Retinal pigment epithelial cell (primary cell): ENCODE results near the gene NME9.

Experiments used
- DNase-seq: peaks from one replicate; pipeline ENCODE4 v3.0.0-alpha.2; 2010; ENCODE audit warnings: low read depth
- H3K4me3 ChIP-seq: 2 replicates; pipeline ENCODE4 v1.5.1; 2011; ENCODE audit warnings: mild to moderate bottlenecking, low read length, control low read depth, moderate library complexity
- TF ChIP-seq, protein P1 (sequence below): conservative IDR thresholded peaks from 2 replicates; pipeline ENCODE4 v1.5.1; 2011; ENCODE audit warnings: low read depth, low read length, control low read depth, inconsistent platforms

NME9 gene

DNA sequence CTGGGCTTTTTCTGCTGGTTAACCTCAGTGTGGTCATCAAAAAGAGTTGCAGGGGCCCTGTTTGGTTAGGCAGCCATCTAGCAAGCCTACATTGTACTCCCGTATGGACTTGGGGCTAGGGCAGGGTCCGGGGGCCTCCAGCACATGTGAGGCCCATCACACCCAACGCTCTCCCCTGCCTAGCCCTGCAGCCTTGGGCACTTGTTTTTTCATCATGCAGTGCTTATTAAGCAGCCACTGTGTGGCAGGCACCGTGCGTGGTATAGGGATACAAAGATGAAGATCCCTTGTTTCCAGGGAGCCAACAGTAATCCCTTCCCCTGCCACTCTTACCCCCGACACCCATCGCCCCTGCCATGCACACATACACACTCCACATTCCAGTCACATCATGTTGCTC is 32.9 kb upstream of the NME9 start:
- no peak overlapping the region for H3K4me3 ChIP-seq
- TF ChIP-seq, protein P1, sequence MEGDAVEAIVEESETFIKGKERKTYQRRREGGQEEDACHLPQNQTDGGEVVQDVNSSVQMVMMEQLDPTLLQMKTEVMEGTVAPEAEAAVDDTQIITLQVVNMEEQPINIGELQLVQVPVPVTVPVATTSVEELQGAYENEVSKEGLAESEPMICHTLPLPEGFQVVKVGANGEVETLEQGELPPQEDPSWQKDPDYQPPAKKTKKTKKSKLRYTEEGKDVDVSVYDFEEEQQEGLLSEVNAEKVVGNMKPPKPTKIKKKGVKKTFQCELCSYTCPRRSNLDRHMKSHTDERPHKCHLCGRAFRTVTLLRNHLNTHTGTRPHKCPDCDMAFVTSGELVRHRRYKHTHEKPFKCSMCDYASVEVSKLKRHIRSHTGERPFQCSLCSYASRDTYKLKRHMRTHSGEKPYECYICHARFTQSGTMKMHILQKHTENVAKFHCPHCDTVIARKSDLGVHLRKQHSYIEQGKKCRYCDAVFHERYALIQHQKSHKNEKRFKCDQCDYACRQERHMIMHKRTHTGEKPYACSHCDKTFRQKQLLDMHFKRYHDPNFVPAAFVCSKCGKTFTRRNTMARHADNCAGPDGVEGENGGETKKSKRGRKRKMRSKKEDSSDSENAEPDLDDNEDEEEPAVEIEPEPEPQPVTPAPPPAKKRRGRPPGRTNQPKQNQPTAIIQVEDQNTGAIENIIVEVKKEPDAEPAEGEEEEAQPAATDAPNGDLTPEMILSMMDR, result no peak
- no peak for DNase-seq

DNA sequence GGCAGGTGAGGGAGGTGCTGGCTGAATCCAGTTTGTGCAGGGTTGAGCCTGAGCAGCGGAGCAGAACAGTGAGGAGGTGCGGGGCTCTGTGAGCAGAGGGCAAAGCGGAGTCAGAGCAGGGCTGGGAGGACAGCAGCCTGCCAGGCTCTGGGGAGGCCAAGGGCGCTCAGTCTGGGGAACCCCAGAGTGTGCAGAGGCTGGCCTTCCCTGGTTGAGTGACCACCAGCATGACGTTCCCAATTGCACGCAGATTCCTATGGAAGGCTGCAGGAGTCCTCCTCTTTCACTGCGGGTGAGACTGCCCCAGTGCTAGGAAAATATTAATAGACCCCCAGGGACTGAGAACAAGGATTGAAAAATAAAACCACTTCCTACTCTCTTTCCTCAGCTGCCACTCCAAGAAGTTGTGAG is 31.9 kb upstream of the NME9 start:
- H3K4me3 ChIP-seq, result no peak overlapping the region
- no peak for DNase-seq
- TF ChIP-seq, protein P1, result no peak

DNA sequence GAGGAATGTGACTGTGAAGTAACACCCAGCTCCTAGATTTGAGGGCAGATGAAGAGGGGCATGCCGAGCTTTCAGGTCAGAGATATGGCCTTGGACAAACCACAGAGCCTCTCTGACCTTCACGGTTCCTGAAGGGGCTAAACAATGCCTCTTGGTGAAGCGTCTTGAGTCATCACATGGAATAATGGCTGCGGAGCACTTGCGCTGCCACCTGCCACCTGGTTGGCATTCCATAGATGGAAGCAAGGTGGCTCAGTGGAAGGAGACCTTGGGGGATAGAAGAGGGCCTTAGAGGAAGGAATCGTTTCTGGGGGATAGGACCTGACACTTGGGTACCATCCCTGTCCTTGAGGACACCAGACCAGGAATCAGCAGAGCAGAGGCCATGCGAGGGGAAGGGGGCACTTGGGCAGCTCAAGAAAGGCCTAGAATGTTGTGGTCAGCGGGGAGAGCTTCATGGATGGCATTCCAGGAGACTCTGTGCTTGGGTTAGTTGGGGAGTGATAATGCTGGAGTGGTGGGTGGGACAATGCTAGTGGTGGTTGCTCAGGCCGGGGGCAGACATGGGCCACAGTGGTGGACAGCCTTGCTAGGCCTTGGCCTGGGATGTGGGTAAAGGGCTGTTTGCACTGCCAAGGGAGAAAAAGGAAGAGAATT is 31.3 kb upstream of the NME9 start:
- DNase-seq, result no peak
- no peak overlapping the region for H3K4me3 ChIP-seq
- TF ChIP-seq, protein P1, result no peak

DNA sequence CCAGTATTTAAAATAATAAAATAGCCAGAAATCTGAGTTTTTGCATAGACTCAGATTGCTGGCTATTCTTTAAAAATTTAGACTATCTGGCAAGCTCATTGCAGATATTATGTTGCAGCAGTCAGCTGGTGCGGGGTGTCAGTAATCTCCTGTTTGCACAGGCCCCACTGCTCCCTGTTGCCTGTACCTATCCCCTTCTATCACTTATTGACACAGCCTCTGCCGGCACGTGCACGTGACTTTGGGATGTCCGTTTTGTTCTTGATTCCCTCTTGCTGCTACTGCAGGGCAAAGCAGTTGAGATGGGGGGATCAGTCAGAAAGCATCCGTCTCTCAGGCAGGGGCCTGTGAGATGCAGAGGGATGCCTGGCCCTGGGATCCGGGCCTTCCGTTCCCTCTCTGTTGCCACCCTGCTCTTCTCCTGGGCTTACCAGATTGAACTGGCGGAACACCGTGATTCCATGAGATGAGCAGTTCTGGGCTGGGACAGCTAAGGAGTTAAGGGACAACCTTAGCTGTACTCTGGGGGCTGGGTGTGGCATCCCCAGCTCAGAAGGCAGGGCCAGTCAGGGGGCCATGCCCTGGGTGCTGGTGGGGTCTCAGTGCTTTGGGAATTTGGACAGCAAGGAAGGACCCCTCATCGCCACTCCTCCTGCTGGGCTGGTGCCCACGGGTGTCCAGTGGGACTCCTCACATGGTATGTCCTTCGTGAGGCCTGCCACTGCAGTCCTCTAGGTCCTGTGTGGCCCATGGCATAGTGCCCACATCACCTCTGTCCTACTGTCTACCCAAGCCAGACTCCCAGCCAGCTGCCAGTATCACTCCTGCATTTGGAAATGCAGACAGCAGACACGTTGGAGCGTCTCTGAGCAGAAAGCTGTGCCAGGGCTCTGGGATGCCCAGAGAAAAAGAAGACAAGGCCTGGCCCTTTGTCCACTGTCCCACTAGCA is 30.5 kb upstream of the NME9 start:
- TF ChIP-seq, protein P1, result no peak
- no peak for DNase-seq
- no peak overlapping the region for H3K4me3 ChIP-seq

DNA sequence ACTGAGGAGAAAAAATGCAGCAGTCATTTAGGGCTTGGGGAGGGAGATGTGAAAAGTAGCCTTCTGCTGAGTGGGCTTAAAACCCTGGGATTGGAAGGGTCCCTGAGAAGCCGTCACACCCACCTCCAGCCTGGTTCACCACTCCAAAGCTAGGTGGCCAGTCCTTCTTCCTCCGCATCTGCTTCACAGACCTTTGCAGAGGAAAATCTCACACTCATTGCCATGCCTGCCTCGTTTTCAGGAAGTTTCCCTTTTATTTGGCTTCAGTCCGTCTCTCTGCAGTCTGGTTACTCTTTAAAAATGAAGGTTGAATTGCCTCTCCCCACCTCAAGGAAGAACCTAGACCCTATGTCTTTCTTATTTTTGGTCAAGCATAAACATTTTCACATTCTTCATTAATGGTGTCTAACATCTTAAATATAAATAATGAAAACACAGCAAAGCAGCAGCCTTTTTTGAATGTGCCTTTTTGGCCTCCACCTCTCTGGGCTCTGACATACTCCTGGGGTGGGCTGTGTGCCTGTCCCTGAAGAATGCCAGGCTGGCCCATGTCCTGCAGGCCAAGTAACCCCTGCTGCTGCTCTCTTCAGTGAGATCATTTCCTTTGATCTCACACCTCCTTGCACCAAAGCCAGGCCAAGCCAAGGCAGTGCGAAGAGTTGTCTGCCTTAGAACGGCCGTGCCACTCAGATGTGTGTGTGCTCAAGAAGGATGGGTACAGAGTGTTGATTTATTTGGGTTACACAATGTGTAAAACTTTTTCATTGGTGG is 29.7 kb upstream of the NME9 start:
- TF ChIP-seq, protein P1, result no peak
- no peak overlapping the region for H3K4me3 ChIP-seq
- no peak for DNase-seq

DNA sequence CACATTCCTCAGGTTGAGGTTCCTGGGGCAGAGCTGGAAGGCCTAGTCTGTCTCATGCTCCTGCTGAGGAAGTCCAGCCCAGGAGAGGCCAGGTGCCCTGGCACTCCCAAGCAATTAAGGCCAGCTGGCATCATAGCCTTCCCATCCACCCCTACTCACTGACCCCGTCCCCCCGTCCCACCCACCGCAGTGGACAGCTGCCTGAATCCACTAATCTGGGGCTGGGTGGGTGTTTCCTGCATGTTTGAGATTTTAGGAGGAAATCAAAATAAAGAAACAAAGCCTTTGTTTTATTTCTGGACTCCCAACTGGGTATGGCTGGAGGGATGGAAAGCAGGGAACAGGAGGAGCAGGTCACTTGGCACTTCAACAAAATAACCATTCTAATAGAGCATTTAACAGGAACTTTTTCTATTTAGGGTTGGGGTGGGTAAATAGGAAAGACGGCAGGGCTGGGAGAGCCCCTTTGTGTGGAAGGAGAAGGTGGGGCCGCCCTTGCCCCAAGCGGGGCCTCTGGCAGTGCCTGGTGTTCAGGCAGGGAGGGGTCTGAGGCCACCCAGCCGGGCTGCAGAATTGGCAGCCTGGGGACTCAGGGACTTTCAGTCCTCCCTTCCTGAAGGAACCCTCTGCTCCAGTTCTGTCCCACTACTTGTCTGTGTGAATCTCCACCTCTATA is 27.2 kb upstream of the NME9 start:
- no peak overlapping the region for H3K4me3 ChIP-seq
- no peak for DNase-seq
- TF ChIP-seq, protein P1, result no peak
